ENCODE measurements around the gene IARS1.

Gene IARS1

DNA sequence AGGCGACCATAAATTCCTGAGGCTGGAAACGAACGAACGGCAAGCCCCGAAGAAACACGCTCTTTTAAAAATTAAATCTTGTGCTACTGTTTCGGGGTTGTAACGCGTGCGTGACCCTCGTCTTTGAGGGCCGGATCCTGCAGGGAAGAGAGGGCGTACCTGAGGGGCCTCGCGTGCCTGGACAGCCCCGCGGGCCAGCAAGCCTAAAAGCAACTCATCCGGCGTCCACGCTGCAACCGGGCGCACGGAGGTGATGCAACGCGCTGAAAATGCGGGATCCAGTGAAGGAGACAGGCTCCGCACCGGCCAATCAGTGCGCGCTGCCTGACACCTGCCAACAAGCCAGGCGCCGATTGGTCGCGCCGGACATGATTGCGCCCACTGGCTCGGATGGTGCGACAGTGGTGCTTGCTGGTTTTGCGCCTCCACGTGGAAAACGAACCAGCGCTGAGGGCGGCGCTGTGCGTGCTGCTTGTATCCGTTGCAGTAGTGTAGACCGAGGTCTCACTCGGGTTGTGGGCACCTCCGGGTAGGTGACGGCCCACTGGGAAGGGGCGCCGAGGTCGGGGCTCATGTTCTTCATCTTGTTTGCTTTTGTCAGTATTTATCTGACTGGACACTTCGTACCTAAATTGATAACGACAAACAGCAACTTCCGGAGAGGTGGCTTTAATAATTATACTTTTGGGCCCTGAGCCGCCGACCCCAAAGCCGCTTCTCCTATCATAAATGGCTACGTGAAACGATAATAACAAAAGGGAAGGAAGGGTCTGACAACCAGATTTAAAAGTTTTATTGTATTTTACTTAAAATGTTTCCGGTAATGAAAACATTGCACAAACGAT is at the start of gene IARS1:
Gene IARS1, minus strand, starts transcription at position 246 of the 845 bp plus-strand sequence. CDS start 4,278 bp downstream, outside the sequence.
- Histone ChIP-seq H3K27ac (ENCODE audit: low read length) (peak within 1 kb of the TSS; percentile 50), H3K36me3 (ENCODE audit: control insufficient read depth in 2 of 2, insufficient read depth in 2 of 2, low read length in 2 of 2) (peaks cover 10 to 16% of the 10 kb centered on the region in 2 donors), H3K4me3 (ENCODE audit: low read length in 2 of 2) (peak within 1 kb of the TSS; percentile 78 to 93), H3K4me1 (ENCODE audit: control insufficient read depth, insufficient read depth, low read length) (peaks cover 11% of the 10 kb centered on the region), H3K9ac (ENCODE audit: low read length in 2 of 2) (peak within 1 kb of the TSS; percentile 78 to 80), H3K27me3 (ENCODE audit: control insufficient read depth in 1 of 2, insufficient read depth in 2 of 2, low read length in 2 of 2) (no peaks in the 10 kb centered on the region), H3K9me3 (ENCODE audit: control insufficient read depth in 2 of 2, low read length in 2 of 2) (no peaks in the 10 kb centered on the region)

DNA sequence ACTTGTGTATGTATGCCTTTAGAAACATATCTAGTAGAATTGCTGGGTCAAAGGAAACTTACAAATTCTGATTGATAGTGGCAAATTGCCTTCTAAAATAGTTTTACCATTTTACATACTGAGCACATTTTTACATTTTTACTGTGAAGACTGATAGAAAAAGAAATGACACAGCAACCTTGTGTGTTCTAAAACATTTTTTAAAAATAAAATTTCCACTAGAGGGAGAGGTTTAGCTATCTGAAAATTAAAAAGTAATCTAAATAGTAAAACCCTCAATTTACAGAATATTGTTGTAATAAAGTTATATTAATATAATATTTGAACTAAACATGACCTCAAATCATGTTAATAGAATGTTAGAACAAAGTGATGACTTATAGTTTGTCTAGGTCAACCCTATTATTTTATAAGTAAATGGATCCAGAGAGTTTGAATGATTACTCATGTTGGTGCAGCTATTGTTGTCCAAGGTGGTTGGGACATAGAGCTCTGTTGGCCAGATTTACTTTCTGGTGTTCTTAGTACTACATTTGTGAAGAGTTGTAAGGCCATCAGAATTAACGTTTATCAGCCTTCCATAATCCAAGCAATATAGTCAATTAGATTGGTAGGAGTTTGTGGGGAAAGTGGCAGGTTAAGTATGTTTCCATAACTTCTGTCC is 49.5 kb upstream of the IARS1 start:
- peaks cover 3% of the 10 kb centered on the region for H3K4me1 ChIP-seq (ENCODE audit: control insufficient read depth, insufficient read depth, low read length)
- H3K9ac ChIP-seq (ENCODE audit: low read length in 2 of 2), result no peak overlapping the region
- no peaks in the 10 kb centered on the region for H3K9me3 ChIP-seq (ENCODE audit: control insufficient read depth in 2 of 2, low read length in 2 of 2)
- H3K4me3 ChIP-seq (ENCODE audit: low read length in 2 of 2), result no peak overlapping the region
- peaks cover 0 to 3% of the 10 kb centered on the region in 2 donors for H3K36me3 ChIP-seq (ENCODE audit: control insufficient read depth in 2 of 2, insufficient read depth in 2 of 2, low read length in 2 of 2)
- peak overlapping the region; percentile 1 for H3K27ac ChIP-seq (ENCODE audit: low read length)
- no peaks in the 10 kb centered on the region for H3K27me3 ChIP-seq (ENCODE audit: control insufficient read depth in 1 of 2, insufficient read depth in 2 of 2, low read length in 2 of 2)

DNA sequence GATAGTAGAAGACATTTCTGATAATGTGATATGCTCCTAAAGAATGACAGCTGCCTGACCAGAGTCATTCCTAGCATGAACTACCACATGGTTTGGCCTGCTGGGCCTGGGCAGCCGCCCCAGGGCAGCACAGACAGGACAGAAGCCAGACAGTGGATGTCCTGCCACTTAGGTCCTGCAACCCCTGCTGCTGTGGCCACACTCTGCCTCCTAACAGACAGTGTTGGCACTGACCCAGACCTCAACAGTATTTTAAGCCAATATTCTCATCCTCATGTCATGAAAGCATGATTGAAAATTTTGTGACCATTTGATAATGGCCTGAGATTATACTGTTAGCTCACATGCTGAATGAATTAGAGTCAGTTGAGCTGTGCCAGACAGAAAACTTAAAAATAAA is 48.1 kb upstream of the IARS1 start:
- Histone ChIP-seq H3K4me3 (ENCODE audit: low read length in 2 of 2) (no peak overlapping the region), H3K9ac (ENCODE audit: low read length in 2 of 2) (no peak overlapping the region), H3K27me3 (ENCODE audit: control insufficient read depth in 1 of 2, insufficient read depth in 2 of 2, low read length in 2 of 2) (no peaks in the 10 kb centered on the region), H3K27ac (ENCODE audit: low read length) (peak overlapping the region; percentile 1), H3K4me1 (ENCODE audit: control insufficient read depth, insufficient read depth, low read length) (peaks cover 3% of the 10 kb centered on the region), H3K36me3 (ENCODE audit: control insufficient read depth in 2 of 2, insufficient read depth in 2 of 2, low read length in 2 of 2) (peaks cover 4 to 5% of the 10 kb centered on the region in 2 donors), H3K9me3 (ENCODE audit: control insufficient read depth in 2 of 2, low read length in 2 of 2) (no peaks in the 10 kb centered on the region)

DNA sequence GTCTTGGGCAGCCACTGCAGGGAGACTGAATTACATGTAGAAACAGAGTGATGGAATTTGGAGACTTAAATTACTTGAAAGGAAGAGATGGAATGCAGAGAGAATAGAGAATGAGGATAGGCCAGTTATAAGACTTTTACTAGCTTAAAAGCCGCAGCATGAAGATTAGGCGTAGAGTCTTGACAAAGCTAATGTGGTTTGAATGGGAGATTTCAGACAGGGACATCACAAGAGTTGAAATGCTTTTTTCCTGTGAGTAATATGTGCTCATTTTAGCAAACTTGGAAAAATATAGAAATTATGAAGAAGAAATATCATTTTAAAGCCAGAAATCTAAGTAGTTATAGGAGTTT is 39.8 kb upstream of the IARS1 start:
- H3K27ac ChIP-seq (ENCODE audit: low read length), result no peak overlapping the region
- H3K9me3 ChIP-seq (ENCODE audit: control insufficient read depth in 2 of 2, low read length in 2 of 2), result no peaks in the 10 kb centered on the region
- H3K4me1 ChIP-seq (ENCODE audit: control insufficient read depth, insufficient read depth, low read length), result no peaks in the 10 kb centered on the region
- H3K4me3 ChIP-seq (ENCODE audit: low read length in 2 of 2), result no peak overlapping the region
- H3K9ac ChIP-seq (ENCODE audit: low read length in 2 of 2), result no peak overlapping the region
- no peaks in the 10 kb centered on the region for H3K27me3 ChIP-seq (ENCODE audit: control insufficient read depth in 1 of 2, insufficient read depth in 2 of 2, low read length in 2 of 2)
- peaks cover 4% of the 10 kb centered on the region in 2 donors for H3K36me3 ChIP-seq (ENCODE audit: control insufficient read depth in 2 of 2, insufficient read depth in 2 of 2, low read length in 2 of 2)

DNA sequence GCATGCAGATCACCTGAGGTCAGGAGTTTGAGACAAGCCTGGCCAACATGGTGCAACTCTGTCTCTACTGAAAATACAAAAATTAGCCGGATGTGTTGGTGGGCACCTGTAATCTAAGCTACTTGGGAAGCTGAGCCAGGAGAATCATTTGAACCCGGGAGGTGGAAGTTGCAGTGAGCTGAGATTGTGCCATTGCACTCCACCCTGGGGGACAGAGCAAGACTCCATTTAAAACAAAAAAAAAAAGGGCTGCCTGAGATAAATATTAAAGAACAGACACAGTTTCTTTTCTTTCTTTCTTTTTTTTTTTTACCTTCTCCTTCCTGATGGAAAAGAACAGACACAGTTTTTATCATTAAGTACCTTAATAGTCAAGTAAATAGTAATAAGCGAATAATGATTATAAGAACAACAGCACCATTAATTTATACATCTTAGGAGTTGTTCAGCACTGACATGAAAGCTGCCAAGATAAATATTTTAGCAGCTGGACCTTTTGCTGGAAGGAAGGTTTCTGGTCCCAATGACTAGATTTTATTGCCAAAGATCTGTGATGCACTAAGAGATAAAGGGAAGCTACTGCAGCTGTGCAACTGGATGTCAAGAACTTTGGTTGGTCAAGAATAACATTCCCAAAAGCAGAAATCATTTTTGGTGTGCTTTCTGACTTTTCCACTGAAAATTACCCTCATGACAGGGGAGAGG is 39.2 kb upstream of the IARS1 start:
- Histone ChIP-seq H3K4me1 (ENCODE audit: control insufficient read depth, insufficient read depth, low read length) (no peaks in the 10 kb centered on the region), H3K27ac (ENCODE audit: low read length) (no peak overlapping the region), H3K4me3 (ENCODE audit: low read length in 2 of 2) (no peak overlapping the region), H3K27me3 (ENCODE audit: control insufficient read depth in 1 of 2, insufficient read depth in 2 of 2, low read length in 2 of 2) (no peaks in the 10 kb centered on the region), H3K36me3 (ENCODE audit: control insufficient read depth in 2 of 2, insufficient read depth in 2 of 2, low read length in 2 of 2) (peaks cover 4% of the 10 kb centered on the region in 2 donors), H3K9ac (ENCODE audit: low read length in 2 of 2) (no peak overlapping the region), H3K9me3 (ENCODE audit: control insufficient read depth in 2 of 2, low read length in 2 of 2) (no peaks in the 10 kb centered on the region)

DNA sequence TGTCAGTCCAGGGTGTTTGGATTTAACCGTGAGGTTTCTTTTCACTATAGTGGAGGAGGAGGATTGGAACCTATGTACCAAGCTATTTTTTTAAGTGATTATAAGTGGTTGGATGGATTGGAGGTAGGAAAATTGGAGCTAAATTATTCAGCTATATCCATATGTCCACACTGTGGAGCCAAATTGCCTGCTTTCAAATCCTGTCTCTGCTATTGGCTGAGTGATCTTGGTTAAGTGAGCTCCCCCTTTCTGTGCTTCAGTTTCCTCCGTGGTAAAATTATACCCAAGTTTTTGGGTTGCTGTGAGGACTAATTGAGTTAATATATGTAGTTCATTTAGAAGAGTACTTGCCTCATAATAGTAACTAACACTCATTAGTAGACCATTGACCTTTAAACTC is 34.7 kb upstream of the IARS1 start:
- H3K27ac ChIP-seq (ENCODE audit: low read length), result no peak overlapping the region
- H3K4me1 ChIP-seq (ENCODE audit: control insufficient read depth, insufficient read depth, low read length), result peaks cover 4% of the 10 kb centered on the region
- no peaks in the 10 kb centered on the region for H3K9me3 ChIP-seq (ENCODE audit: control insufficient read depth in 2 of 2, low read length in 2 of 2)
- no peak overlapping the region for H3K4me3 ChIP-seq (ENCODE audit: low read length in 2 of 2)
- peaks cover 0 to 2% of the 10 kb centered on the region in 2 donors for H3K36me3 ChIP-seq (ENCODE audit: control insufficient read depth in 2 of 2, insufficient read depth in 2 of 2, low read length in 2 of 2)
- no peak overlapping the region for H3K9ac ChIP-seq (ENCODE audit: low read length in 2 of 2)
- H3K27me3 ChIP-seq (ENCODE audit: control insufficient read depth in 1 of 2, insufficient read depth in 2 of 2, low read length in 2 of 2), result no peaks in the 10 kb centered on the region

DNA sequence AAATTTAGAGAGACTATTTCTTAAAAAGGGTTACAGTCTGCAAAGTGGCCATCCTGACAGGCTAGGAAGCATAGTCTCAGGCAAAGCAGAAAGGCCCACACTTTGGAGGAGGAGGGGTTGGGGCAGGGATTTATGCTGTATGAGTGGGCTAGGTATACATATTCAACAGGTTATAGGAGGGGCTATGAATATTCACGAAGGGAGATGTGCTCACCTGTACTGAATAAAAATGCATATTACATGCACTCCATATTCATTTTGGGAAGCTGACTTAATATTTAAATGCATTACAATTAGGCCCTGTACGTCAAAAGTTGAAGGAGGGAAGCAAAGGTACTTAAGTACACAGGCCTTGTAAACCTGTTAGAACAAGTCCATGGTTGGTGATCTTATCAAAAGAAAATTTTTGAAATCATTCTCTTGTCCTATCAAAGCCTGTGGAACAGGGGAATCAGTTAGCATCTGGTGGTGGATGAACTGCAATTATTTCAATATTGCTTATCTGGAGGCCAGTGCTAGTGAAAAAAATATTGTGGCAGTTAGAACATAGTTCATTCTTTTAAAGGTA is 33.9 kb upstream of the IARS1 start:
- Histone ChIP-seq H3K27ac (ENCODE audit: low read length) (no peak overlapping the region), H3K4me1 (ENCODE audit: control insufficient read depth, insufficient read depth, low read length) (peaks cover 4% of the 10 kb centered on the region), H3K9ac (ENCODE audit: low read length in 2 of 2) (no peak overlapping the region), H3K9me3 (ENCODE audit: control insufficient read depth in 2 of 2, low read length in 2 of 2) (no peaks in the 10 kb centered on the region), H3K27me3 (ENCODE audit: control insufficient read depth in 1 of 2, insufficient read depth in 2 of 2, low read length in 2 of 2) (no peaks in the 10 kb centered on the region), H3K36me3 (ENCODE audit: control insufficient read depth in 2 of 2, insufficient read depth in 2 of 2, low read length in 2 of 2) (peaks cover 0 to 8% of the 10 kb centered on the region in 2 donors), H3K4me3 (ENCODE audit: low read length in 2 of 2) (no peak overlapping the region)

DNA sequence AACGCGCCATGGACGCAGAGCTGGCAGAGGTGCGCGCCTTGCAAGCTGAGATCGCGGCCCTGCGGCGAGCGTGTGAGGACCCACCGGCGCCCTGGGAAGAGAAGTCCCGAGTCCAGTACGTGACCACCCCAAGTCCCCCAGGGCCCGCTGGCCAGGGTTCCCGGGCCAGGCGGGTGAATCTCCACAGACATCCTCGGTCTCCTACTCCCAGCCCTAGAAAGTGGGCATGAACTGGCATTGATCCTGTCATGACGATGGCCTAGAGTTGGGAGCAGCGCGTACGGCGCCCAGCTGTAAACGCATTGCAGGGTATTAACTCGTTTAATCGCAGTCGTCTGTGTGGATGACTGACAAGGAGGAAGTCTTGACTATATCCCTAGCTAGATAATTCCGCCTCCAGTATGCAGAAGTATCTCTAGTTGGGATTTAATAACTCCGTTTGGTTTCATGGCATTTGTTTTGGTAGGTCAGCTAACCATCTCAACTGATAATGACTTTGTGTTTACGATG is 32.5 kb upstream of the IARS1 start:
- Histone ChIP-seq H3K36me3 (ENCODE audit: control insufficient read depth in 2 of 2, insufficient read depth in 2 of 2, low read length in 2 of 2) (peaks cover under 1 to 17% of the 10 kb centered on the region in 2 donors), H3K4me3 (ENCODE audit: low read length in 2 of 2) (peak overlapping the region; percentile 96 to 99), H3K4me1 (ENCODE audit: control insufficient read depth, insufficient read depth, low read length) (peaks cover 4% of the 10 kb centered on the region), H3K9me3 (ENCODE audit: control insufficient read depth in 2 of 2, low read length in 2 of 2) (no peaks in the 10 kb centered on the region), H3K27me3 (ENCODE audit: control insufficient read depth in 1 of 2, insufficient read depth in 2 of 2, low read length in 2 of 2) (no peaks in the 10 kb centered on the region), H3K27ac (ENCODE audit: low read length) (peak overlapping the region; percentile 96), H3K9ac (ENCODE audit: low read length in 2 of 2) (peak overlapping the region; percentile 98)

DNA sequence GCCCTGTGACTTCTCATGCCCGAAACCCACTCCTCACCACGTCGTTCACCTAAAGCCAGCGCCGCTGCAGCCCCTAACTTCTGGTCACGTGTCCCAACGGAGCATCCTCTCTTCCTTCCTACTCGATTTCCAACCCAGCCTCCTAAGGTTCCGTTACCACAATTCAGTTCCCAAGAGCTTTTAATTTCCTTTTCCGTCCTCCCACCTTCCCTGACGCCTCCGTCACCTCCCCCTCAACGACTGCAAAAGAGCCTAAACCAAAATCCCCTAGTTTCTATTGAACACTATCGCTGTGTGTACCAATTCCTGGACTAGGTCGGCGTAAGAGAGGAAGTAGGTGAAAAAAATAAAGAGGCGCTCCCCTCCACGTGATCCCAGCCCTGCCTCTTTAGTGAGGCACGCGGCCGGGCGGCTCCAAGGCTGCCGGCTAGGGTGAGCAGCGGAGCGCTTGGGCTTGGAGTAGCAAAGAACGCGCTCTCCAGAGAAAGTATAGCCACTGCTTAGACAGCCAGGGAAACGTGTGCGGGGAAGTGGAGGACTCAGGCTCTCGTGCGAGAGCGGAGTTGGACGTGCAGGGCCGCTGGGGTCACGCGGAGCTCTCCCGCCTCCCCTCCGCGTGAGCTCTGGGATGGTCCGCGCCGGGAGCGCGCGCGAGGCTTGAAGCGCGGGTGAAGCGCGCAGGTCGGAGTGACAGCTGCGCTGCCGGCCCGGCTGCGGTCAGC is 31.9 kb upstream of the IARS1 start, which contains the start of the genes CENPP and NOL8:
Gene CENPP, plus strand, starts transcription at position 685 of the 722 bp plus-strand sequence.
Gene NOL8, minus strand, starts transcription at position 82 of the 722 bp plus-strand sequence. CDS start 1,189 bp downstream, outside the sequence.
- Histone ChIP-seq H3K4me3 (ENCODE audit: low read length in 2 of 2) (peak within 1 kb of the TSS; percentile 96 to 99), H3K9me3 (ENCODE audit: control insufficient read depth in 2 of 2, low read length in 2 of 2) (no peaks in the 10 kb centered on the region), H3K9ac (ENCODE audit: low read length in 2 of 2) (peak within 1 kb of the TSS; percentile 98), H3K27me3 (ENCODE audit: control insufficient read depth in 1 of 2, insufficient read depth in 2 of 2, low read length in 2 of 2) (no peaks in the 10 kb centered on the region), H3K27ac (ENCODE audit: low read length) (peak within 1 kb of the TSS; percentile 96), H3K4me1 (ENCODE audit: control insufficient read depth, insufficient read depth, low read length) (peaks cover 4% of the 10 kb centered on the region), H3K36me3 (ENCODE audit: control insufficient read depth in 2 of 2, insufficient read depth in 2 of 2, low read length in 2 of 2) (peaks cover 3 to 18% of the 10 kb centered on the region in 2 donors)

Measured in stomach smooth muscle (tissue), 2 donors.